Fibroblast of the aortic adventitia (primary cell): ENCODE measurements around the gene SCAMP4. TPM values are rescaled to one million over a fixed set of nuclear protein-coding genes. Genes with fewer than 3 reads are reported as not detected.

ENCODE experiments used
- DNase-seq: peaks from one replicate; pipeline ENCODE4 v3.0.0-alpha.2; 2010; ENCODE audit warnings: low read depth
- H3K4me3 ChIP-seq: 2 replicates; pipeline ENCODE4 v1.5.1; 2011; ENCODE audit warnings: low read depth, mild to moderate bottlenecking, control low read depth, low read length, moderate library complexity
- total RNA-seq: library from RNA; depleted of rRNA; stranded (reverse); fragments of >200 nt; gene quantifications from 2 replicates; pipeline ENCODE4 v1.2.3, GENCODE V29; 2012; ENCODE audit warnings: low replicate concordance
- TF ChIP-seq, protein P1 (sequence below): IDR thresholded peaks from 2 replicates; pipeline ENCODE4 v1.5.1; 2011; ENCODE audit warnings: mild to moderate bottlenecking, low read length, control low read depth, inconsistent platforms; ENCODE audit not compliant: insufficient read depth

Gene SCAMP4
- total RNA-seq, 1 donor = 59.3 TPM

GRCh38 chr19:1908364-1908678, 3.1 kb downstream of the SCAMP4 start:
- TF ChIP-seq, protein P1, sequence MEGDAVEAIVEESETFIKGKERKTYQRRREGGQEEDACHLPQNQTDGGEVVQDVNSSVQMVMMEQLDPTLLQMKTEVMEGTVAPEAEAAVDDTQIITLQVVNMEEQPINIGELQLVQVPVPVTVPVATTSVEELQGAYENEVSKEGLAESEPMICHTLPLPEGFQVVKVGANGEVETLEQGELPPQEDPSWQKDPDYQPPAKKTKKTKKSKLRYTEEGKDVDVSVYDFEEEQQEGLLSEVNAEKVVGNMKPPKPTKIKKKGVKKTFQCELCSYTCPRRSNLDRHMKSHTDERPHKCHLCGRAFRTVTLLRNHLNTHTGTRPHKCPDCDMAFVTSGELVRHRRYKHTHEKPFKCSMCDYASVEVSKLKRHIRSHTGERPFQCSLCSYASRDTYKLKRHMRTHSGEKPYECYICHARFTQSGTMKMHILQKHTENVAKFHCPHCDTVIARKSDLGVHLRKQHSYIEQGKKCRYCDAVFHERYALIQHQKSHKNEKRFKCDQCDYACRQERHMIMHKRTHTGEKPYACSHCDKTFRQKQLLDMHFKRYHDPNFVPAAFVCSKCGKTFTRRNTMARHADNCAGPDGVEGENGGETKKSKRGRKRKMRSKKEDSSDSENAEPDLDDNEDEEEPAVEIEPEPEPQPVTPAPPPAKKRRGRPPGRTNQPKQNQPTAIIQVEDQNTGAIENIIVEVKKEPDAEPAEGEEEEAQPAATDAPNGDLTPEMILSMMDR = no peak
- no peak for DNase-seq
- H3K4me3 ChIP-seq = no peak overlapping the region

DNA sequence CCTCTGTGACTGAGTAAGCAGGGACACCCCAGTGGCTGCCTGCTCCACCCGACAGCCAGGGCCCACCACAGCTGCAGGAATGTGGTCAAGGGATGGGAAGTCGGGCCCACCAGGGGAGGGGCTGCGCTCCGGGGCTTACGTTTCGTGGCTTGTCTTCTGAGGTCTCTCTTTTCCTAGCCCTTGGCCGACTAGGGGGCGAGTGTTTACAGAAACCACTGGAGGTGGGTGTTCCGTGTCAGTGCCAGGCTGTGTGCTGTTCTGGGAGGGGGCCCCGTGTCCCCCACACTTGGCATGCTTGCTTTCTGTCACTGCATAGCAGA, 4.5 kb downstream of the SCAMP4 start:
- TF ChIP-seq, protein P1 = no peak
- no peak for DNase-seq
- H3K4me3 ChIP-seq = no peak overlapping the region

GRCh38 chr19:1910177-1910576, 5.0 kb downstream of the SCAMP4 start:
- TF ChIP-seq, protein P1 = no peak
- H3K4me3 ChIP-seq = no peak overlapping the region
- DNase-seq = no peak

DNA sequence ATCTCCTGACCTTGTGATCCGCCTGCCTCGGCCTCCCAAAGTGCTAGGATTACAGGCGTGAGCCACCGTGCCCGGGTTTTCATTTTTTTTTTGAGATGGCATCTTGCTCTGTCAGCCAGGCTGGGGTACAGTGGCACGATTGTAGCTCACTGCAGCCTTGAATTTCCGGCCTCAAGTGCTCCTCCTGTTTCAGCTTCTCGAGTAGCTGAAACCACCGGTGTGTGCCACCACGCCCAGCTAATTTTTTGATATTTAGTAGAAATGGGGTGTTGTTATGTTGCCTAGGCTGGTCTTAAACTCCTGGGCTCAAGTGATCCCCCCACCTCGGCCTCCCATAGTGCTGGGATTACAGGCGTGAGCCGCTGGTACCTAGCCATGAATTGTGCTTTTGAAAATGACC, 5.9 kb downstream of the SCAMP4 start:
- H3K4me3 ChIP-seq = no peak overlapping the region
- no peak for DNase-seq
- TF ChIP-seq, protein P1 = no peak

DNA sequence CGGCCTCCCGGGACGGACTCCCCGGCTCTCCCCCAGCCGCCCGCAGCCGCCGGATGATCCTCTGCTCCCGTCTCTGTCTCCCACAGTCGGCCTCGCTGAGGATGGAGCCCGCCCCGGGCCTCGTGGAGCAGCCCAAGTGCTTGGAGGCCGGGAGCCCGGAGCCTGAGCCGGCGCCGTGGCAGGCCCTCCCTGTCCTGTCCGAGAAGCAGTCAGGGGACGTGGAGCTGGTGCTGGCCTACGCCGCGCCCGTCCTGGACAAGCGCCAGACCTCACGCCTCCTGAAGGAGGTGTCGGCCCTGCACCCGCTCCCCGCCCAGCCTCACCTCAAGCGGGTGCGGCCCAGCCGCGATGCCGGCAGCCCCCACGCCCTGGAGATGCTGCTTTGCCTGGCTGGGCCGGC, 6.8 kb downstream of the SCAMP4 start:
- TF ChIP-seq, protein P1 = no peak
- DNase-seq = no peak
- no peak overlapping the region for H3K4me3 ChIP-seq

- TF ChIP-seq, protein P1 = no peak
These were observed 7.7 kb downstream of the SCAMP4 start for GRCh38 chr19:1912760-1913505.

More at GRCh38 chr19:1912760-1913505, 7.7 kb downstream of the SCAMP4 start:
- H3K4me3 ChIP-seq = no peak overlapping the region
- no peak for DNase-seq
